K562 (cell line): ENCODE measurements around the gene BCAR1. TPM values are rescaled to one million over a fixed set of nuclear protein-coding genes. Genes with fewer than 3 reads are reported as not detected.

Experiments
- ATF1 ChIP-seq, 2 experiments: fragments of 450-650 bp in 1 of 2; IDR thresholded peaks; 2 replicates each; pipeline ENCODE4 v1.6.1; 2016; ENCODE audit warnings: missing compliant biosample characterization in 1 of 2, missing genetic modification characterization in 1 of 2
- BDP1 ChIP-seq: IDR thresholded peaks from 3 replicates; pipeline ENCODE4 v1.6.1; 2011; ENCODE audit not compliant: insufficient read length, insufficient read depth
- CBFB ChIP-seq: sonication (generic); formaldehyde crosslinking; IDR thresholded peaks from 2 replicates; pipeline ENCODE4 v1.4.0; 2020; ENCODE audit warnings: mild to moderate bottlenecking, missing genetic modification reagents
- CBX3 ChIP-seq, 2 experiments: IDR thresholded peaks; 1 replicate in 1 of 2; 2 replicates in 1 of 2; pipeline ENCODE4 v1.6.1; 2012; ENCODE audit warnings: inconsistent platforms in 2 of 2, low read length in 2 of 2, borderline replicate concordance in 1 of 2, control low read depth in 1 of 2
- CHD7 ChIP-seq: fragments of 200-600 bp; sonication (generic); IDR thresholded peaks from one replicate; pipeline ENCODE4 v1.6.1; 2012; ENCODE audit warnings: mild to moderate bottlenecking, low read depth, low read length, inconsistent platforms
- HMGN3 ChIP-seq: IDR thresholded peaks from 2 replicates; pipeline ENCODE4 v1.6.1; 2011; ENCODE audit warnings: borderline replicate concordance, low read depth, mild to moderate bottlenecking, mixed read lengths, low read length; ENCODE audit not compliant: insufficient read length; ENCODE audit errors: extremely low read depth
- LCOR ChIP-seq: sonication (generic); formaldehyde crosslinking; IDR thresholded peaks from 2 replicates; pipeline ENCODE4 v1.8.0; 2022; ENCODE audit warnings: mild to moderate bottlenecking, missing genetic modification reagents
- MAX ChIP-seq: sonication (generic); formaldehyde crosslinking; IDR thresholded peaks from 2 replicates; pipeline ENCODE4 v1.9.0; 2022; ENCODE audit warnings: mild to moderate bottlenecking, missing genetic modification reagents
- MYNN ChIP-seq, 2 experiments: sonication (generic); formaldehyde crosslinking in 1 of 2; IDR thresholded peaks; 2 replicates each; pipeline versions ENCODE4 v1.5.0 to v1.6.1; 2016 to 2020; ENCODE audit warnings: antibody characterized with exemption in 1 of 2, missing genetic modification reagents in 1 of 2
- PPARD ChIP-seq: fragments of 250-450 bp; sonication (Bioruptor Pico); IDR thresholded peaks from 2 replicates; pipeline ENCODE4 v1.8.0; 2022; ENCODE audit warnings: inconsistent platforms, mild to moderate bottlenecking, moderate library complexity
- TARDBP ChIP-seq: fragments of 450-650 bp; IDR thresholded peaks from 2 replicates; pipeline ENCODE4 v1.6.1; 2016
- TCFL5 ChIP-seq: fragments of 250-450 bp; sonication (Bioruptor Pico); conservative IDR thresholded peaks from 2 replicates; pipeline ENCODE4 v1.6.1; 2021; ENCODE audit warnings: mild to moderate bottlenecking, moderate library complexity, matching md5 sums
- TRIM28 ChIP-seq: fragments of 450-650 bp; IDR thresholded peaks from 2 replicates; pipeline ENCODE4 v1.6.1; 2017
- USF2 ChIP-seq: sonication (generic); formaldehyde crosslinking; IDR thresholded peaks from 2 replicates; pipeline ENCODE4 v1.5.0; 2020; ENCODE audit warnings: missing genetic modification reagents
- ZFP36 ChIP-seq: fragments of 150-350 bp; IDR thresholded peaks from 2 replicates; pipeline ENCODE4 v1.6.1; 2018; ENCODE audit warnings: low read length, low read depth; ENCODE audit not compliant: partially characterized antibody
- ZKSCAN8 ChIP-seq: fragments of 200-800 bp; sonication (Bioruptor generic); IDR thresholded peaks from 2 replicates; pipeline ENCODE4 v1.6.1; 2016; ENCODE audit warnings: missing genetic modification characterization, missing compliant biosample characterization
- ZNF785 ChIP-seq: fragments of 250-450 bp; sonication (Bioruptor Pico); IDR thresholded peaks from 2 replicates; pipeline ENCODE4 v1.4.0; 2020; ENCODE audit warnings: mild to moderate bottlenecking
- polyA plus RNA-seq, 8 experiments: library from polyadenylated mRNA; depleted of rRNA in 4 of 8; stranded (reverse) in 5 of 8; unstranded in 3 of 8; fragments of >200 nt; fragmentation: Nextera tagmentation in 2 of 8; fragmentation: Illumina TruSeq in 1 of 8; extraction: Ambion mirVana in 2 of 8; extraction: Trizol in 1 of 8; gene quantifications; 2 replicates each; pipeline versions ENCODE4 v1.2.1 to v1.2.3, GENCODE V29; 2011 to 2014; ENCODE audit warnings: inconsistent platforms in 1 of 8, missing spikeins in 1 of 8
- total RNA-seq, 7 experiments: library from RNA; depleted of rRNA in 6 of 7; stranded (reverse); fragments of >200 nt in 6 of 7; fragmentation: Illumina TruSeq in 2 of 7; extraction: Trizol in 2 of 7; gene quantifications; 2 replicates each; pipeline versions ENCODE4 v1.2.1 to v1.2.3, GENCODE V29; 2011 to 2021; ENCODE audit warnings: low replicate concordance in 1 of 7

The BCAR1 gene
- total and polyA plus RNA-seq, 9 of the 15 experiments (the other 6 are each of a cell fraction or from before 2014, with no cell fraction given), result 0.10 to 26.3 (median 3.6) TPM

GRCh38 chr16:75222271-75222783, 29.1 kb downstream of the BCAR1 start (continued):
- TF ChIP-seq HMGN3 (no peak), TRIM28 (no peak), CHD7 (no peak), ZFP36 (no peak), MYNN (IDR thresholded peaks at IDR 0.05) (no peak), MYNN (CRISPR knock-in tag; IDR thresholded peaks at IDR 0.05) (no peak), BDP1 (no peak), TARDBP (no peak), ATF1 (CRISPR knock-in tag; IDR thresholded peaks at IDR 0.05) (no peak), ATF1 (tag; IDR thresholded peaks at IDR 0.05) (no peak), TCFL5 (CRISPR knock-in tag) (no peak), CBFB (CRISPR knock-in tag) (no peak), ZKSCAN8 (CRISPR knock-in tag) (no peak), LCOR (CRISPR knock-in tag) (no peak), CBX3 (IDR thresholded peaks at IDR 0.05; ENCODE audit: borderline replicate concordance in 1 of 2, low read length in 2 of 2) (no peak), MAX (CRISPR knock-in tag) (peak; percentile 12; the same call in 1 of the 2 replicates), USF2 (peak; percentile 46), ZNF785 (CRISPR knock-in tag) (no peak), PPARD (CRISPR knock-in tag) (no peak)
